ENCODE data around the gene ZNF536. TPM values are rescaled to one million over a fixed set of nuclear protein-coding genes. Genes with fewer than 3 reads are reported as not detected.

Gene ZNF536
- 1 to 10 TPM; 1.7 to 3.3 (median 3.1) TPM for polyA plus RNA-seq (ENCODE audit: insufficient read length in 3 of 3)

DNA sequence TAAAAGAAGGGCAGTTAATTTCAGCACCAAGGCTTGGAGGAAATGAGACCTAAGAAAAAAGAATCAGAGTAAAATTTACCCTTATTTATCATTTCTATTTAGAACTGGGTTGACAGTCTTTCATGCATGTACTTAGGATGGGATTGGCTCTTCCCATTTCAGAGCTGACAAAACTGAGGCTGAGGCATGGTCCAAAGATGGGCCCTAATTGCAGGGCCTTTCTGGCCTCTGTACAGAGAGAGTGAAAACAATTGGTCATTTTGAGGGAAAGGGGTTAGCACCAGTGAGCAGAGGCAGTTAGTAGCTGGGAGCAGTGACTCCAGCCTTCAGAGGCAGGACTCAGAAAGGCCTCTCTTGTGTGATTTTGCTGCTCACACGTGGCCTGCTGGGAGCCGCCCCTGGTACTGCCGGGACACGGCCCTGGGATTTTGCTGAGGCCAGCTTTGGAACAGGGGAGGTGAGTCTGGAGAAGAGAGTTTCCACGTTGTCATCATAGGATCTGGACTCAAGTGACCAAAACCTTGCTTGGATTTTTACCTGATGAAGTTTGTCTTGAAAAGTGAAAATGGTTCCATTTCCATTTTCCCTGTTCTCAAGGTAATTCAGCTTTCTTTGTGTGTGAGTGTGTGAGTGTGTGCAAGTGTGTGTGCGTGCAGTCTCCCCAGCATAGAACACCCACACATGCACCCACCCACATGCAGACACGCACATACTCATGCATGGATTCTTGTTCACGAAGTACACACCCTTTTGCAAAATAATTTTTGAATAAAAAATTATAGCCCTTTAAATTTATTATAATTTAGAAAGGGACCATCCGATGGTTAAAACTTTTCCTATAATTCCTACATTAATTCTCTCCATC is at the start of gene ZNF536:
Gene ZNF536 (plus strand): TSS at position 425 of the 865 bp plus-strand sequence. CDS start 71,179 bp downstream, outside the sequence.
- DNase-seq (ENCODE audit: low read depth in 3 of 3, low spot score in 2 of 3) = no peak

DNA sequence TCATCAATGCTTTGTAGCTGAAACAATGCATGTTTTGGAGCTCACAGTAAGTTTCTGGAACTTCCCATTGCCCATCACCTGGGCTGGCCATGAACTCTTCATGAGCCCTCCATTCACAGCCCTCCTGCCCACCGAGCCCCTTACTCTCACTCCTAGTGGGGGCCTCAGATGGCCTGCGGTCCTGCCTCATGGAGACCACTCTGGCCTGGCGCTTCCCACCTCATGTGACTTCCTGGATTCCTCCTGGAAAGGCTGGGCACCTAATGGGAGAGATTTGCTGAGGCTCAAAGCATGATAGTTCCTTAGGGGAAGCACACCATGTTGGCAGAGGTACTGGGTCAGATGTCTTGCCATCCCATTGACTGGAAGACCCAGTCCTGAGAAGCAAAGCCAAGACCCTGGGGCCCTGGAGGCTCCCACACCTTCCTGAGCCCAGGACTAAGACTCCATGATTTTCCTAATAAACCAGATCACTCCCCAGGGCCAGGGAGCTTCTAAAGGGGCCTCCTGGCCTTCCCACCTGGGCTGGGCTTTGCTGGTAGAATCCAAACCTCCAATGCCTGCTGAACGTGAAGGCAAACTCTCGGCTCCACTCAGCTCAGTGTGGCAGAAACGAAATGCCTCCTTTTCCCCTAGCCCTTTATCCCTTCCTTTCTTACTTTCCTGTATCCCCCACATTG is 49.4 kb upstream of the ZNF536 start:
- no peak for DNase-seq (ENCODE audit: low read depth in 3 of 3, low spot score in 2 of 3)

DNA sequence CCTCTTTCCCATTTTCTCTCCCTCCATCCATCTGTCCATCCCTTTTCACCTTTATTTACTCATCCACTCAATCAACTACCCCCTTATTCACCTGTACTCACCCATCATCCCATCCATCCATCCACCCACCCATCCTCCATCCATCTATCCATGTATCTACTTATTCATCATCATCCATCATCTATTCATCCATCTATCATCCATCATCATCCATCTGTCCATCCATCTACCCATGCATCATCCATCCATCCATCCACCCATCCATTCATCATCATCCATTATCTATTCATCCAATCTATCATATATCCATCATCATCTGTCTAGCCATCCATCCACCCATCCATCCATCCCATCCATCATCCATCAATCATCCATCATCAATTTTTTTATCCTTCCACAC is 48.3 kb upstream of the ZNF536 start:
- no peak for DNase-seq (ENCODE audit: low read depth in 3 of 3, low spot score in 2 of 3)

DNA sequence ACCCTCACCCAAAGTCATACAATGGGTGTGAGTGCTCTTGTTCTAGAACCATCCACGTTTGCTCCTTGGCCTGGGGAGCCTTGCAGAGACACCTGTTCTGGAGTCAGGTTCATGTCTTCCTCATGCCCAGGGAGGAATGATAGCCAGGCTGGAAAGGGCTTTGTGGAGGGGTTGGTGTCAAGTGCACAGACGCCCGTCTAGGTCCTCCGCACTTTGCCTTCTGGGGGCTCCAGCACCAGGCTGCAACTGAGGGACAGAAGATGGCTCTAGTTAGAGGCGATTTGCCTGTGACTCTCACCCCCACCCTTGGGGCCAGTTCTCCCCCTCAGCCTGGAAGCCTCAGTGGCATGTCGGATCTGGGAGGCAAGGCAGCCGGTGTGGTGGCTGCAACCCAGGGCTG is 47.2 kb upstream of the ZNF536 start:
- DNase-seq (ENCODE audit: low read depth in 3 of 3, low spot score in 2 of 3) = no peak

DNA sequence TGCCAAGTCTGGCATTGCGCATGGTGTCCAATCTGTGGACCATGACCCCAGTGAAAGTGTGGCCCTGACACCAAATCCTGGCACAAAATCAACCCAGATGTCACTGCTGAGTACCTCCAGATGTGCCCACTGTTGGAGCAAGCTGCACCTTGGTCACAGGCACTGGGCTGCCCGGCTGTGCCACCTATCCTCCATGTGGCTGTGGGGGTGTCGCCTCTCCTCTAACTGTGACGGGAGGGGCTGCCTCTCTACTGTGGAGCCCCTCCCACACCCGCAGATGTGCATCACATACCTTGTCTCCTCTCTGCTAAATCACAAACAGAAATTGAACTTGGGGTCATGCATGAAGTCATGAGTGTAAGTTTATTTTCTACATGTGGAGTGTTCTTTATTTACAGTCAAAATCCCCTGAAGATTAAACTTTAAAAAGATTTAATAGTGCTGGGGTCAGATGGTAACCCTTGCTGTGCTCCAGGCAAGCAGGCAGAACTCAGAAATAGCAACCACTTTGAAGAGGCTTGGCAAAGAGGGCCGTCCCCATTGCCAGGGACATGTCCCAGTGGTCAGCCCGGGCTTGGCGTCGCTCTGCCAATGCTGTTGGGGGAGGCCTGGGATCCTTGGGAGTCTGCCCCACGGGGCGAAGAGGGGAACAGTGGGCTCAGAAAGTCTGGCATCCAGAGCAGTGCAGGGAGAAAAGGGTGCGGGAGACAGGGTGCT is 46.4 kb upstream of the ZNF536 start:
- DNase-seq (ENCODE audit: low read depth in 3 of 3, low spot score in 2 of 3) = peak in 1 of 3 donors; percentile 32

DNA sequence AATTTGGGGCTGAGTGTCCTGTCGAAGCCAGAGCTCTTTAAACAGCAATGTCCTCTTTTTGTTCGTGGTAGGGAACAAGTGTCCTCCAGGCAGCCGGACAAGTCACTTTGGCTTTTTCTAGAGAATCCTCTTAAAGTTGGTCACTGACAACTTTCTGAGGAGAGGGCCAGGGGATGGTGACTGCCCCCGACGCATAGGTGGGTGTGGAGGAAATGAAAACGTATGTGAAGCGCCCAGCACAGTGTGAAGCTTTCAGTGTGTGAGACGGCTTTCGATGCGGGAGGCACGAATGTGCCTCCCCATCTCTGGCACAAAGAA is 45.8 kb upstream of the ZNF536 start:
- DNase-seq (ENCODE audit: low read depth in 3 of 3, low spot score in 2 of 3) = no peak

DNA sequence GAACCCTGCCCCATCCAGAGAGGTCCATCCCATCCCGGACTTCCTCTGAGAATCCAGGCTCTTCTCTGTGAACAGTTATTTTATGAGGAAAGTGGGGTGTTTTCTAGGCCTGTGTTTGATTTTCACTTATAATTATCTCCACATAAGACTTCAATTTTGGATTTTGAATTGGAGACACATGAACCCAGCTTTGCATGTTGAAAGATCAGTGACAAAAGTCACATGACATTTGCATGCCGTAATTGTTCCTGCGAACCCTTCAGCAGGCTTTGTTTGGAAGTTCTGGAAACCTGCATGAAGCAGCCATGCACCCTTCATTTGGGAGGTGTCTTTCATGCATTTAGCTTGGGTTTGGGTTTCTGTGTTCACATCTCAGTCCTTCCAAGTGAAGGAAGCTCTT is 44.9 kb upstream of the ZNF536 start:
- no peak for DNase-seq (ENCODE audit: low read depth in 3 of 3, low spot score in 2 of 3)

GRCh38 chr19:30328096-30328495 is 44.1 kb upstream of the ZNF536 start:
- no peak for DNase-seq (ENCODE audit: low read depth in 3 of 3, low spot score in 2 of 3)

DNA sequence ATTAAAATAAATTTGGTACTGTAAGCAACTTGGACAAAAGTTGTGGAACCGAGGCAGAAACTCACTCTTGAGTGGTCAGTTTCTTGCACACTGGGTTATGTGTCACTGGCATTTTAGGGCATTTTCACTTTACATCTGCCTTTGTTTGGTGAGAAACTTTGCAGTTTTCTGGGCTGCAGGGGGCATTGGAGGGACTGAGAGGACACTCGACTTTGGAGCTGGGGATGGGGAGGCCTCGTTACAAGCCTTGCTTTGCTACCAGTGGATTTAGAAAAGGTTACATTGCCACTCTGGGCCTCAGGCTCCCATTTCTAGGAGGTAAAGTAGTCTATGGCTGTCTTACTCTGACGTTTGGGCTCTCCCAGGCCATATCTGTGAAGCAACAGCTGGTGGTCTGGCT is 41.9 kb upstream of the ZNF536 start:
- no peak for DNase-seq (ENCODE audit: low read depth in 3 of 3, low spot score in 2 of 3)

GRCh38 chr19:30332445-30333234 is 39.5 kb upstream of the ZNF536 start:
- DNase-seq (ENCODE audit: low read depth in 3 of 3, low spot score in 2 of 3) = no peak

DNA sequence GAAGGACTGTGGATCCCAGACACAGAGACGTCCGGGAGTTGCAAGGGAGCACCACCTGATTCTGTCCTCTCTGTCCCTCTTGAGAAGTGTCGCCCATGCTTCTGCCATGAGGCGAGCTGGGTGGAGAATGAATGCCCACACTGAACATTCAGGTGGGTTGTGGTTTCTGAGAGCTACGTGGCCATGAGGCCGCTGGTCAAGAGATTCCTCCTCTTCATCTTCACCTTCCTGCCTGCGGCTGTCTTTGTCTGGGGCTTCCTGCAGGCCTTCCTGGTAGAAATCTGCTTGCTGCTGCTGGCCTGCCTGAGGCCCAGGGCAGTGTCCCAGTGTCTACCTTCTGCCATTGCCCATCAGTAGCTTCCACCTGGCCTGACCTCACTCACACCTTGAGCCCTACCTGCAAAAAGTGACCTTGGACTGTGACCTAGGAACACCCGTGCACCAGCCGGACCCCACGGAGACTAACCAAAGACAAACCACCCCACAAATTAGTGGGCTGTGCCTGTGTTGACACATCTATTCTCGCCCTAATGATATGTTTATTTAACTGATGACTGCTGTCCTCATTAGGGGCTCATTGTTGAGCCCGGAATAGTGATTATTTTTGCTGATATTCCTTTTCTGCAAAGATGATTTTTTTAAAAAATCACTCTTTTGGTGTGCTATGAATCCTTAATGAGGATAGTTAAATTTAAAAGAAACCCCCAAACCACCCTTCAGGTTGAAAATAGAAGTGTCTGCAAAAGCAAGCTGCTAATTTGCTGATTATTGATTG is 38.7 kb upstream of the ZNF536 start:
- DNase-seq (ENCODE audit: low read depth in 3 of 3, low spot score in 2 of 3) = no peak

DNA sequence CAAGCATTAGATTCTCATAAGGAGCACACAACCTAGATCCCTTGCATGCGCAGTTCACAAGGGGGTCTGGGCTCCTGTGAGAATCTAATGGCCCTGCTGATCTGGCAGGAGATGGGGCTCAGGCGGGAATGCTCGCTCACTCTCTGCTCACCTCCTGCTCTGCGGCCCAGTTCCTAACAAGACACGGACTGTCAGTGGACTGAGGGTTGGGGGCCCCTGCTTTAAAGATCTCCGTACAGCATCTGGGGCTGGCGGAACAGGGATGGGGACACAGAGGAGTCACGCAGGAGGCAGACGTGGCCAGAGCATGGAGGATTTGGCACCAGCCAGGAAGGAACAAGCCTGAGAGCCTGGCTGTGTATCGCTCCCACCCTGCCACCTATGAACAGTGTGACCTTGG is 37.3 kb upstream of the ZNF536 start:
- DNase-seq (ENCODE audit: low read depth in 3 of 3, low spot score in 2 of 3) = no peak

DNA sequence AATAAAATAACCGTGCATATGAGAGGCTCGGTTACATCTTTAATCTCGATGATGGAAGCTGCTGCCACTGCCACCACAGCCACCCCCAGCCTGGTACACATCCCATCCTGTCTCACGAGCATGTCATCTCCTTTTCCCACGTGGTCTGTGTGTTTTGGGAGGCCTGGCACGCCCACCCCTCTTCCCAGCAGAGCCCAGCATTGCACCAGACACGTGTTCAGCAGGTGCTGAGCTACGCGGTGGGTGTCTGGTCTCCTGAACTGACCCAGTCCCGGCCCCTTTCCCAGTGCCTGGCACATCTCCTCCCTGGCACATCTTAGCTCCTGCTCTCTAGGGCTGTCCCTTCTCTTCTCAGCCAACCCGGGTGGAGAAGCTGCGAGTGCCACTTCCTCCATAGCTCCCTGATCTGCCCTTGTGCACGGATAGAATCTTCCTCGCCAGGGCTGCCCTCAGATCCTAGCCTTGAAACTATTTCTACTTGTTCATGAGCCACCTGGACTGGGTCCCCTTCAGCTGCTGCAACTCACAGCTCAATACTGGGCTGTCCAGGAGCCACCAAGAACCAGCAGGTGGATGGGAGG is 36.8 kb upstream of the ZNF536 start:
- no peak for DNase-seq (ENCODE audit: low read depth in 3 of 3, low spot score in 2 of 3)

- DNase-seq (ENCODE audit: low read depth in 3 of 3, low spot score in 2 of 3) = no peak
Observed at GRCh38 chr19:30336290-30336689, 35.9 kb upstream of the ZNF536 start.

- no peak for DNase-seq (ENCODE audit: low read depth in 3 of 3, low spot score in 2 of 3)
Observed at GRCh38 chr19:30338041-30338456, 34.1 kb upstream of the ZNF536 start.

DNA sequence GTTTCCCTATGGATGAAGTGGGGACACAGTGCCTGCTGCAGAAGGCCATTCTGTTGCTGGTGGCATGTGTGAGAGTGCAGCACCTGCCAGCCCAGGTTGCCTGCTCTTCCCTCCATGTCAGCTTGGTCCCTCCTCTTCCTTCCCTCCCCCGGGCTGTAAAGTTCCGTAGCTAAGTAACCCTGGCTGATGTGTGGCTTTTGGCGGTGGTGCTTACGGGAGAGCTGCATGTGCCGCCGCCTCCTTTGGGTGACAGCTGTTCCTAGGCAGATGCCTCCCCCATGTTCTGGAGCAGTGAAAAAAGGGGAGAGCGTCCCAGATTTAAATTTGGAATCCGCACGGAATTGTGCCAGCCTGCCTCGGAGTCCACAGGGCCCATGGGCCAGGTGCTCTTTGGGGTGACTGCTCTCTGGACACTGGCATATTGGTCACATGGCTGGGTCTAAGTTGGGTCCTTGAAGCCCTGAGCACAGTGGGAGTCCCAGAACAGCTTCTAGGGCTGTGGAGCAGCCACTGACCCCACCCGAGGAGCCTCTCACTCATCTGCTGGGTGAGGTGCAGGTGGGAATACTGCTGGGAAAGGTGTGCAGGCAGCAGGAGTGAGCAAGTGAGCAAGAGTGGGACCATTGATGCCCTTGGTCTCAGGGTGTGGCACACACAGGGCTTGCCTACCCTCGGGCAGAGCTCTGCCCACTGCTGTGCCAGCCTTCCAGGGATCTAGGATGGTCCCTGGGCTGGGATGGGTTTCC is 33.1 kb upstream of the ZNF536 start:
- no peak for DNase-seq (ENCODE audit: low read depth in 3 of 3, low spot score in 2 of 3)

GRCh38 chr19:30339624-30340525 is 32.3 kb upstream of the ZNF536 start:
- no peak for DNase-seq (ENCODE audit: low read depth in 3 of 3, low spot score in 2 of 3)
